HEK293 (cell line): ENCODE results near the gene RNF166.
A peak's percentile ranks its signal among the peaks of the same experiment; 100 is the strongest.

Experiments
- HOXA7 ChIP-seq: sonication (generic); formaldehyde crosslinking; IDR thresholded peaks from 2 replicates; pipeline ENCODE4 v1.8.1; 2022; ENCODE audit warnings: missing genetic modification reagents, borderline replicate concordance
- KLF9 ChIP-seq: fragments of 450-650 bp; formaldehyde crosslinking; IDR thresholded peaks from 2 replicates; pipeline ENCODE4 v1.5.1; 2016; ENCODE audit warnings: missing biosample characterization, missing genetic modification characterization, low read depth
- MEIS1 ChIP-seq: sonication (generic); formaldehyde crosslinking; IDR thresholded peaks from 2 replicates; pipeline ENCODE4 v1.8.1; 2022; ENCODE audit warnings: missing genetic modification reagents, mild to moderate bottlenecking, borderline replicate concordance
- OSR2 ChIP-seq: fragments of 450-650 bp; formaldehyde crosslinking; IDR thresholded peaks from 2 replicates; pipeline ENCODE4 v1.5.1; 2016; ENCODE audit warnings: missing biosample characterization, missing genetic modification characterization
- SP2 ChIP-seq: fragments of 450-650 bp; formaldehyde crosslinking; IDR thresholded peaks from 2 replicates; pipeline ENCODE4 v1.5.1; 2016; ENCODE audit warnings: missing biosample characterization, missing genetic modification characterization
- SP3 ChIP-seq: fragments of 450-650 bp; formaldehyde crosslinking; IDR thresholded peaks from 2 replicates; pipeline ENCODE4 v1.5.1; 2016; ENCODE audit warnings: missing biosample characterization, missing genetic modification characterization
- TCF7L2 ChIP-seq: IDR thresholded peaks from 2 replicates; pipeline ENCODE4 v1.6.1; 2011; ENCODE audit warnings: low read depth, mild to moderate bottlenecking, inconsistent platforms, low read length, moderate library complexity, borderline replicate concordance
- WT1 ChIP-seq: fragments of 450-650 bp; formaldehyde crosslinking; IDR thresholded peaks from 2 replicates; pipeline ENCODE4 v1.5.1; 2016; ENCODE audit warnings: missing biosample characterization, missing genetic modification characterization
- YY2 ChIP-seq: fragments of 450-650 bp; formaldehyde crosslinking; IDR thresholded peaks from 2 replicates; pipeline ENCODE4 v1.5.1; 2016; ENCODE audit warnings: missing biosample characterization, missing genetic modification characterization
- ZEB2 ChIP-seq: fragments of 450-650 bp; formaldehyde crosslinking; IDR thresholded peaks from 2 replicates; pipeline ENCODE4 v1.5.1; 2016; ENCODE audit warnings: missing biosample characterization, missing genetic modification characterization
- ZFP3 ChIP-seq: fragments of 450-650 bp; formaldehyde crosslinking; IDR thresholded peaks from 2 replicates; pipeline ENCODE4 v1.5.1; 2016; ENCODE audit warnings: low read depth, missing biosample characterization, missing genetic modification characterization
- ZNF133 ChIP-seq: fragments of 450-650 bp; formaldehyde crosslinking; IDR thresholded peaks from 2 replicates; pipeline ENCODE4 v1.5.1; 2016; ENCODE audit warnings: missing biosample characterization, missing genetic modification characterization
- ZNF19 ChIP-seq: fragments of 450-650 bp; formaldehyde crosslinking; IDR thresholded peaks from 2 replicates; pipeline ENCODE4; 2016; ENCODE audit warnings: missing biosample characterization, missing genetic modification characterization, low read depth
- ZNF223 ChIP-seq: fragments of 450-650 bp; formaldehyde crosslinking; IDR thresholded peaks from 2 replicates; pipeline ENCODE4 v1.5.1; 2016; ENCODE audit warnings: missing biosample characterization, missing genetic modification characterization
- ZNF248 ChIP-seq: fragments of 450-650 bp; formaldehyde crosslinking; IDR thresholded peaks from 2 replicates; pipeline ENCODE4 v1.5.1; 2017; ENCODE audit warnings: missing biosample characterization, missing genetic modification characterization
- ZNF292 ChIP-seq: fragments of 450-650 bp; formaldehyde crosslinking; IDR thresholded peaks from 2 replicates; pipeline ENCODE4 v1.5.1; 2016; ENCODE audit warnings: low read depth, missing biosample characterization, missing genetic modification characterization, borderline replicate concordance
- ZNF354C ChIP-seq: fragments of 450-650 bp; formaldehyde crosslinking; IDR thresholded peaks from 2 replicates; pipeline ENCODE4 v1.5.1; 2016; ENCODE audit warnings: missing biosample characterization, missing genetic modification characterization, low read depth, borderline replicate concordance
- ZNF366 ChIP-seq: fragments of 450-650 bp; formaldehyde crosslinking; conservative IDR thresholded peaks from 2 replicates; pipeline ENCODE4 v1.5.1; 2016; ENCODE audit warnings: missing biosample characterization, missing genetic modification characterization
- ZNF423 ChIP-seq: fragments of 450-650 bp; formaldehyde crosslinking; IDR thresholded peaks from 2 replicates; pipeline ENCODE4 v1.5.1; 2016; ENCODE audit warnings: missing biosample characterization, missing genetic modification characterization
- ZNF621 ChIP-seq: fragments of 450-650 bp; formaldehyde crosslinking; IDR thresholded peaks from 2 replicates; pipeline ENCODE4 v1.5.1; 2017; ENCODE audit warnings: missing biosample characterization, missing genetic modification characterization
- ZNF776 ChIP-seq: fragments of 450-650 bp; formaldehyde crosslinking; IDR thresholded peaks from 2 replicates; pipeline ENCODE4 v1.5.0; 2017; ENCODE audit warnings: missing biosample characterization, missing genetic modification characterization, borderline replicate concordance
- ZNF791 ChIP-seq: fragments of 450-650 bp; formaldehyde crosslinking; IDR thresholded peaks from 2 replicates; pipeline ENCODE4 v1.5.1; 2016; ENCODE audit warnings: missing biosample characterization, missing genetic modification characterization
- TF ChIP-seq, protein P1 (sequence below): fragments of 450-650 bp; formaldehyde crosslinking; IDR thresholded peaks from 2 replicates; pipeline ENCODE4; 2016; ENCODE audit warnings: missing biosample characterization, missing genetic modification characterization
- TF ChIP-seq, protein P2 (sequence below): fragments of 450-650 bp; formaldehyde crosslinking; IDR thresholded peaks from 2 replicates; pipeline ENCODE4 v1.5.1; 2016; ENCODE audit warnings: missing biosample characterization, missing genetic modification characterization
- TF ChIP-seq, protein P3 (sequence below): fragments of 450-650 bp; formaldehyde crosslinking; IDR thresholded peaks from 2 replicates; pipeline ENCODE4 v1.5.1; 2016; ENCODE audit warnings: missing biosample characterization, missing genetic modification characterization
- TF ChIP-seq, protein P4 (sequence below): fragments of 450-650 bp; formaldehyde crosslinking; IDR thresholded peaks from 2 replicates; pipeline ENCODE4 v1.5.1; 2016; ENCODE audit warnings: missing biosample characterization, missing genetic modification characterization
- TF ChIP-seq, protein P5 (sequence below): fragments of 450-650 bp; formaldehyde crosslinking; optimal IDR thresholded peaks from 2 replicates; pipeline ENCODE3; 2016; ENCODE audit warnings: missing biosample characterization, mild to moderate bottlenecking, missing genetic modification characterization
- TF ChIP-seq, protein P6 (sequence below): sonication (generic); formaldehyde crosslinking; IDR thresholded peaks from 2 replicates; pipeline ENCODE4 v1.8.1; 2022; ENCODE audit warnings: mild to moderate bottlenecking, moderate library complexity, missing genetic modification reagents

RNF166 gene

DNA sequence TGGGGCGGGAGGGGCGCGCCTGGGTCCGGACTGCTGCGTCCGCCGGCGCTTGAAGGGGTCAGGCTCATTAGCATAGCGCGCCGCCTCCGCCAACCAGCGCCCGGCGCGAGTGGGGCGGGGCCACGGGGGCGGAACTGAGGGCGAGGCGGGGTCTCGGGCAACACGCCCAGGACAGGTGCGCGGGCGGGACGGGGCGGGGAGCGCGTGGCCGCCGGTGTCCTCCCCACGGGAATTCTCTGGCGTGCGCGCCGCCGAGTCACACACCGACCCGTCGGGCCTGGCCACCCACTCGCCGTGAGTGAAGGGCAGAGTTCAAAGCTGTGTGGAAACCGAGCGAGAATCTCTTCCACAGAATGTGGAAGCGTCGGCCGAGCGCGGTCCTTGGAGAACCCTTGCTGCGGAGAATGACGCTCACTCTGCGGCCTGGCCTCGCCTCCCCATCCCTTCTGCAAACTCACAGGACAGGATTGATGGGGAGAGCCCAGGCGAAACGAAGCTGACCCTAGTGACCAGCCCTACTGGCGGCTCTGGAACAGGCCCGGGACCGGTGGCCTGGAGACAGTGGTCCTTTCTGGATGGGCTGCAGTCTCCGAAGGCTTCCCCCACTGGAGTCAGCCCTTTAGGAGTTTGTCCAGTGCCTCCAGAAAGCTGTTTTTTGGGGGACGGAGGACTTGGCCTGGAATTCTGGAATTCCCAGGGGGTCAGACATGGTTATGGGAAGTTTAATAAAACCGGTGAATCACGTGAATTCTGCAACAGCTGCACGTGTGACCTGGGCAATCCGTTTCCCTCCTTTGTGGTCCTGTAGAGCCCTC is 19.6 kb downstream of the RNF166 start, which contains the start of gene SNAI3 (continued):
- TF ChIP-seq, protein P1, sequence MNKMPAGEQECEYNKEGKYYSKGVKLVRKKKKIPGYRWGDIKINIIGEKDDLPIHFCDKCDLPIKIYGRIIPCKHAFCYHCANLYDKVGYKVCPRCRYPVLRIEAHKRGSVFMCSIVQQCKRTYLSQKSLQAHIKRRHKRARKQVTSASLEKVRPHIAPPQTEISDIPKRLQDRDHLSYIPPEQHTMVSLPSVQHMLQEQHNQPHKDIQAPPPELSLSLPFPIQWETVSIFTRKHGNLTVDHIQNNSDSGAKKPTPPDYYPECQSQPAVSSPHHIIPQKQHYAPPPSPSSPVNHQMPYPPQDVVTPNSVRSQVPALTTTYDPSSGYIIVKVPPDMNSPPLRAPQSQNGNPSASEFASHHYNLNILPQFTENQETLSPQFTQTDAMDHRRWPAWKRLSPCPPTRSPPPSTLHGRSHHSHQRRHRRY (tag by site-specific recombination): no peak
- TF ChIP-seq ZNF354C (tag by site-specific recombination) (no peak), SP2 (tag by site-specific recombination) (peak; percentile 64), ZNF776 (tag by site-specific recombination) (no peak), KLF9 (tag by site-specific recombination) (peak; percentile 75), WT1 (no peak), ZNF791 (no peak), ZNF133 (no peak), ZNF423 (tag by site-specific recombination) (no peak), TCF7L2 (no peak), ZNF366 (tag by site-specific recombination) (no peak), SP3 (tag by site-specific recombination) (peak; percentile 63; the same call in 1 of the 2 replicates), OSR2 (tag by site-specific recombination) (no peak), ZNF19 (tag by site-specific recombination) (no peak), ZEB2 (peak; percentile 53; the same call in 1 of the 2 replicates), ZNF621 (tag by site-specific recombination) (no peak), ZNF223 (tag by site-specific recombination) (no peak), MEIS1 (no peak), ZFP3 (tag by site-specific recombination) (no peak), YY2 (tag by site-specific recombination) (no peak), ZNF248 (tag by site-specific recombination) (no peak), ZNF292 (tag by site-specific recombination) (no peak), HOXA7 (CRISPR knock-in tag) (no peak)
- TF ChIP-seq, protein P2, sequence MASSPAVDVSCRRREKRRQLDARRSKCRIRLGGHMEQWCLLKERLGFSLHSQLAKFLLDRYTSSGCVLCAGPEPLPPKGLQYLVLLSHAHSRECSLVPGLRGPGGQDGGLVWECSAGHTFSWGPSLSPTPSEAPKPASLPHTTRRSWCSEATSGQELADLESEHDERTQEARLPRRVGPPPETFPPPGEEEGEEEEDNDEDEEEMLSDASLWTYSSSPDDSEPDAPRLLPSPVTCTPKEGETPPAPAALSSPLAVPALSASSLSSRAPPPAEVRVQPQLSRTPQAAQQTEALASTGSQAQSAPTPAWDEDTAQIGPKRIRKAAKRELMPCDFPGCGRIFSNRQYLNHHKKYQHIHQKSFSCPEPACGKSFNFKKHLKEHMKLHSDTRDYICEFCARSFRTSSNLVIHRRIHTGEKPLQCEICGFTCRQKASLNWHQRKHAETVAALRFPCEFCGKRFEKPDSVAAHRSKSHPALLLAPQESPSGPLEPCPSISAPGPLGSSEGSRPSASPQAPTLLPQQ (tag by site-specific recombination): no peak
- TF ChIP-seq, protein P3, sequence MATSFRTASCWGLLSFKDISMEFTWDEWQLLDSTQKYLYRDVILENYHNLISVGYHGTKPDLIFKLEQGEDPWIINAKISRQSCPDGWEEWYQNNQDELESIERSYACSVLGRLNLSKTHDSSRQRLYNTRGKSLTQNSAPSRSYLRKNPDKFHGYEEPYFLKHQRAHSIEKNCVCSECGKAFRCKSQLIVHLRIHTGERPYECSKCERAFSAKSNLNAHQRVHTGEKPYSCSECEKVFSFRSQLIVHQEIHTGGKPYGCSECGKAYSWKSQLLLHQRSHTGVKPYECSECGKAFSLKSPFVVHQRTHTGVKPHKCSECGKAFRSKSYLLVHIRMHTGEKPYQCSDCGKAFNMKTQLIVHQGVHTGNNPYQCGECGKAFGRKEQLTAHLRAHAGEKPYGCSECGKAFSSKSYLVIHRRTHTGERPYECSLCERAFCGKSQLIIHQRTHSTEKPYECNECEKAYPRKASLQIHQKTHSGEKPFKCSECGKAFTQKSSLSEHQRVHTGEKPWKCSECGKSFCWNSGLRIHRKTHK: no peak
- TF ChIP-seq, protein P4, sequence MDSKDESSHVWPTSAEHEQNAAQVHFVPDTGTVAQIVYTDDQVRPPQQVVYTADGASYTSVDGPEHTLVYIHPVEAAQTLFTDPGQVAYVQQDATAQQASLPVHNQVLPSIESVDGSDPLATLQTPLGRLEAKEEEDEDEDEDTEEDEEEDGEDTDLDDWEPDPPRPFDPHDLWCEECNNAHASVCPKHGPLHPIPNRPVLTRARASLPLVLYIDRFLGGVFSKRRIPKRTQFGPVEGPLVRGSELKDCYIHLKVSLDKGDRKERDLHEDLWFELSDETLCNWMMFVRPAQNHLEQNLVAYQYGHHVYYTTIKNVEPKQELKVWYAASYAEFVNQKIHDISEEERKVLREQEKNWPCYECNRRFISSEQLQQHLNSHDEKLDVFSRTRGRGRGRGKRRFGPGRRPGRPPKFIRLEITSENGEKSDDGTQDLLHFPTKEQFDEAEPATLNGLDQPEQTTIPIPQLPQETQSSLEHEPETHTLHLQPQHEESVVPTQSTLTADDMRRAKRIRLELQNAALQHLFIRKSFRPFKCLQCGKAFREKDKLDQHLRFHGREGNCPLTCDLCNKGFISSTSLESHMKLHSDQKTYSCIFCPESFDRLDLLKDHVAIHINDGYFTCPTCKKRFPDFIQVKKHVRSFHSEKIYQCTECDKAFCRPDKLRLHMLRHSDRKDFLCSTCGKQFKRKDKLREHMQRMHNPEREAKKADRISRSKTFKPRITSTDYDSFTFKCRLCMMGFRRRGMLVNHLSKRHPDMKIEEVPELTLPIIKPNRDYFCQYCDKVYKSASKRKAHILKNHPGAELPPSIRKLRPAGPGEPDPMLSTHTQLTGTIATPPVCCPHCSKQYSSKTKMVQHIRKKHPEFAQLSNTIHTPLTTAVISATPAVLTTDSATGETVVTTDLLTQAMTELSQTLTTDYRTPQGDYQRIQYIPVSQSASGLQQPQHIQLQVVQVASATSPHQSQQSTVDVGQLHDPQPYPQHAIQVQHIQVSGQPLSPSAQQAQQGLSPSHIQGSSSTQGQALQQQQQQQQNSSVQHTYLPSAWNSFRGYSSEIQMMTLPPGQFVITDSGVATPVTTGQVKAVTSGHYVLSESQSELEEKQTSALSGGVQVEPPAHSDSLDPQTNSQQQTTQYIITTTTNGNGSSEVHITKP: 0 out of 2 replicates have a peak, but pooled peaks have one; percentile 1
- TF ChIP-seq, protein P5, sequence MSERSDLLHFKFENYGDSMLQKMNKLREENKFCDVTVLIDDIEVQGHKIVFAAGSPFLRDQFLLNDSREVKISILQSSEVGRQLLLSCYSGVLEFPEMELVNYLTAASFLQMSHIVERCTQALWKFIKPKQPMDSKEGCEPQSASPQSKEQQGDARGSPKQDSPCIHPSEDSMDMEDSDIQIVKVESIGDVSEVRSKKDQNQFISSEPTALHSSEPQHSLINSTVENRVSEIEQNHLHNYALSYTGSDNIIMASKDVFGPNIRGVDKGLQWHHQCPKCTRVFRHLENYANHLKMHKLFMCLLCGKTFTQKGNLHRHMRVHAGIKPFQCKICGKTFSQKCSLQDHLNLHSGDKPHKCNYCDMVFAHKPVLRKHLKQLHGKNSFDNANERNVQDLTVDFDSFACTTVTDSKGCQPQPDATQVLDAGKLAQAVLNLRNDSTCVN (tag by site-specific recombination): peak; percentile 87
- TF ChIP-seq, protein P6, sequence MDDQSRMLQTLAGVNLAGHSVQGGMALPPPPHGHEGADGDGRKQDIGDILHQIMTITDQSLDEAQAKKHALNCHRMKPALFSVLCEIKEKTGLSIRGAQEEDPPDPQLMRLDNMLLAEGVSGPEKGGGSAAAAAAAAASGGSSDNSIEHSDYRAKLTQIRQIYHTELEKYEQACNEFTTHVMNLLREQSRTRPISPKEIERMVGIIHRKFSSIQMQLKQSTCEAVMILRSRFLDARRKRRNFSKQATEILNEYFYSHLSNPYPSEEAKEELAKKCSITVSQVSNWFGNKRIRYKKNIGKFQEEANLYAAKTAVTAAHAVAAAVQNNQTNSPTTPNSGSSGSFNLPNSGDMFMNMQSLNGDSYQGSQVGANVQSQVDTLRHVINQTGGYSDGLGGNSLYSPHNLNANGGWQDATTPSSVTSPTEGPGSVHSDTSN (CRISPR knock-in tag): no peak
